Esophagus muscularis mucosa (tissue), 3 donors: ENCODE data around the gene NEU4.

Experiments used
- CTCF ChIP-seq, 3 experiments: fragments of 200-600 bp in 2 of 3; fragments of 450-650 bp in 1 of 3; sonication (generic) in 2 of 3; IDR thresholded peaks; one replicate each; pipeline ENCODE4 v1.5.1; 2017 to 2019; ENCODE audit warnings: antibody characterized with exemption in 3 of 3, mild to moderate bottlenecking in 2 of 3, moderate library complexity in 1 of 3
- POLR2A ChIP-seq: fragments of 450-650 bp; IDR thresholded peaks from one replicate; pipeline ENCODE4 v1.6.1; 2017; ENCODE audit warnings: antibody characterized with exemption, moderate library complexity, mild to moderate bottlenecking, low read depth

- TF ChIP-seq CTCF (IDR thresholded peaks at IDR 0.05) (no peak), POLR2A (no peak)
Measured at GRCh38 chr2:241810307-241811200, 1.6 kb downstream of the NEU4 start.
